K562 (cell line): ENCODE results near the gene TYMP. TPM values are rescaled to one million over a fixed set of nuclear protein-coding genes. Genes with fewer than 3 reads are reported as not detected.

ENCODE experiments used
- ATAC-seq: fragments of 200-7000 bp; cut with Tn5 transposase; 3 replicates; pipeline ENCODE4 v1.9.1; 2020; ENCODE audit warnings: moderate library complexity
- BruUV-seq: library from RNA; stranded (reverse); fragments of 400-500 nt; replicated peaks from 2 replicates; lab custom pipeline; 2021; lab: Mats Ljungman, UMichigan
- CTCF ChIA-PET: fragments of 300-600 bp; formaldehyde crosslinking; extraction: SDS; loops from one replicate; lab custom pipeline; 2021; ENCODE audit warnings: low intra/inter-chr PET ratio; lab: Yijun Ruan, JAX
- POLR2A ChIA-PET: fragments of 300-600, 350-650 bp; sonication (Branson Sonifier 250); formaldehyde crosslinking; extraction: SDS; loops from one replicate; lab custom pipeline; 2021; ENCODE audit warnings: antibody characterized with exemption, inconsistent platforms; lab: Yijun Ruan, JAX
- DNase-seq, 4 experiments: peaks; one replicate each; pipeline versions ENCODE4 v3.0.0 to v3.0.0-alpha.2; 2011 to 2018; ENCODE audit warnings: low spot score in 3 of 4, mixed read lengths in 3 of 4; ENCODE audit errors: extremely low read depth in 1 of 4
- FAIRE-seq: peaks from 2 replicates; lab custom pipeline; 2011; peaks lifted over from hg19 to GRCh38; lab: Jason Lieb, UNC
- H2AFZ ChIP-seq: 2 replicates; pipeline ENCODE4 v1.6.0; 2011; ENCODE audit warnings: low read depth, low read length, control low read depth, inconsistent platforms
- H3K27ac ChIP-seq: fragments of 200-600 bp; 3 replicates; pipeline ENCODE4 v1.8.0; 2011; ENCODE audit warnings: low read depth, mild to moderate bottlenecking, control low read depth, inconsistent platforms, low read length, moderate library complexity, mixed read lengths; ENCODE audit errors: extremely low read depth
- H3K27me3 ChIP-seq, 2 experiments: fragments of 300-600 bp in 1 of 2; 2 replicates in 1 of 2; 3 replicates in 1 of 2; pipeline versions ENCODE4 v1.6.0 to v1.8.0; 2011; ENCODE audit warnings: inconsistent platforms in 2 of 2, low read length in 2 of 2, mild to moderate bottlenecking in 1 of 2, mixed read lengths in 1 of 2, moderate library complexity in 1 of 2; ENCODE audit not compliant: control insufficient read depth in 2 of 2, insufficient read depth in 2 of 2
- H3K36me3 ChIP-seq: fragments of 300-600 bp; 3 replicates; pipeline ENCODE4 v1.8.0; 2011; ENCODE audit warnings: mild to moderate bottlenecking, low read length, inconsistent platforms; ENCODE audit not compliant: control insufficient read depth, insufficient read depth
- H3K4me1 ChIP-seq, 2 experiments: fragments of 200-600 bp in 1 of 2; replicated peaks in 1 of 2; 2 replicates in 1 of 2; 3 replicates in 1 of 2; pipeline versions ENCODE4 v1.5.1 to v1.8.0; 2011; ENCODE audit warnings: inconsistent platforms in 2 of 2, low read length in 2 of 2, mild to moderate bottlenecking in 1 of 2, mixed read lengths in 1 of 2, moderate library complexity in 1 of 2; ENCODE audit not compliant: control insufficient read depth in 2 of 2, insufficient read depth in 2 of 2
- H3K4me2 ChIP-seq: 2 replicates; pipeline ENCODE4 v1.6.1; 2011; ENCODE audit warnings: low read length, control low read depth, inconsistent platforms, mixed read lengths; ENCODE audit not compliant: insufficient read depth
- H3K4me3 ChIP-seq: fragments of 200-600 bp; sonication (generic), shearing (Covaris generic); 2 replicates; pipeline ENCODE4 v1.5.1; 2016; ENCODE audit warnings: control low read depth, inconsistent platforms
- H3K79me2 ChIP-seq: fragments of 200-600 bp; 3 replicates; pipeline ENCODE4 v1.8.0; 2011; ENCODE audit warnings: low read length, inconsistent platforms; ENCODE audit not compliant: control insufficient read depth, insufficient read depth
- H3K9ac ChIP-seq, 2 experiments: 2 replicates each; pipeline versions ENCODE4 v1.6.0 to v1.6.1; 2011; ENCODE audit warnings: low read depth in 2 of 2, low read length in 2 of 2, control low read depth in 1 of 2, inconsistent platforms in 1 of 2, mild to moderate bottlenecking in 1 of 2, mixed read lengths in 1 of 2; ENCODE audit not compliant: insufficient read depth in 1 of 2
- H3K9me1 ChIP-seq: one replicate; pipeline ENCODE4 v1.6.0; 2011; ENCODE audit warnings: inconsistent platforms, mild to moderate bottlenecking, low read length, moderate library complexity; ENCODE audit not compliant: control insufficient read depth, insufficient read depth
- H3K9me3 ChIP-seq: replicated peaks from 2 replicates; pipeline ENCODE4 v1.5.1; 2011; ENCODE audit warnings: low read depth, low read length, inconsistent platforms; ENCODE audit not compliant: control insufficient read depth, insufficient read depth
- H4K20me1 ChIP-seq: replicated peaks from 2 replicates; pipeline ENCODE4 v1.6.1; 2011; ENCODE audit warnings: low read length, inconsistent platforms, mixed read lengths; ENCODE audit not compliant: control insufficient read depth, insufficient read depth
- CCAR2 ChIP-seq: fragments of 200-400 bp; formaldehyde crosslinking; IDR thresholded peaks from 2 replicates; pipeline ENCODE4 v1.6.1; 2017; ENCODE audit warnings: mild to moderate bottlenecking, low read depth, low read length
- ETV5 ChIP-seq: sonication (generic); formaldehyde crosslinking; IDR thresholded peaks from 2 replicates; pipeline ENCODE4 v1.4.0; 2020; ENCODE audit warnings: low read depth, mild to moderate bottlenecking, missing genetic modification reagents
- ILK ChIP-seq: fragments of 450-650 bp; IDR thresholded peaks from 2 replicates; pipeline ENCODE4 v1.6.1; 2016; ENCODE audit warnings: missing genetic modification characterization, low read depth, mild to moderate bottlenecking, missing compliant biosample characterization, moderate library complexity, borderline replicate concordance
- MTA1 ChIP-seq: fragments of 450-650 bp; IDR thresholded peaks from 2 replicates; pipeline ENCODE4 v1.6.1; 2017; ENCODE audit warnings: borderline replicate concordance
- SAP30 ChIP-seq: fragments of 200-600 bp; sonication (generic); IDR thresholded peaks from 2 replicates; pipeline ENCODE4 v1.6.1; 2012; ENCODE audit warnings: borderline replicate concordance, low read depth, mild to moderate bottlenecking, moderate library complexity, low read length, control low read depth, inconsistent platforms; ENCODE audit not compliant: insufficient read depth, poor library complexity, severe bottlenecking
- ZNF133 ChIP-seq: fragments of 250-450 bp; sonication (Bioruptor Pico); IDR thresholded peaks from 2 replicates; pipeline ENCODE4 v1.4.0; 2020; ENCODE audit warnings: mild to moderate bottlenecking
- ZNF3 ChIP-seq: fragments of 250-450 bp; sonication (Bioruptor Pico); IDR thresholded peaks from 2 replicates; pipeline ENCODE4 v1.5.0; 2021; ENCODE audit warnings: mild to moderate bottlenecking, moderate library complexity
- WGBS: fragments of 100-300 bp; shearing (Covaris generic); methylation state at CpG from one replicate; pipeline ENCODE4 v1.1.6; 2016; ENCODE audit warnings: low coverage, mixed read lengths; ENCODE audit not compliant: insufficient coverage; ENCODE audit errors: missing lambda C conversion rate; 5-methylcytosine and 5-hydroxymethylcytosine counted together
- in situ Hi-C: fragments of 300-500 bp; cut with MboI; formaldehyde crosslinking; loops from 4 replicates; pipeline ENCODE4 v1.15.0; 2018; ENCODE audit warnings: inconsistent platforms, mixed read lengths
- intact Hi-C: fragments of 100-400 bp; cut with micrococcal nuclease; formaldehyde crosslinking; loops from 2 replicates; pipeline ENCODE4 v1.14.2; 2022
- polyA plus RNA-seq, 8 experiments: library from polyadenylated mRNA; depleted of rRNA in 4 of 8; stranded (reverse) in 5 of 8; unstranded in 3 of 8; fragments of >200 nt; fragmentation: Nextera tagmentation in 2 of 8; fragmentation: Illumina TruSeq in 1 of 8; extraction: Ambion mirVana in 2 of 8; extraction: Trizol in 1 of 8; gene quantifications; 2 replicates each; pipeline versions ENCODE4 v1.2.1 to v1.2.3, GENCODE V29; 2011 to 2014; ENCODE audit warnings: inconsistent platforms in 1 of 8, missing spikeins in 1 of 8
- total RNA-seq, 7 experiments: library from RNA; depleted of rRNA in 6 of 7; stranded (reverse); fragments of >200 nt in 6 of 7; fragmentation: Illumina TruSeq in 2 of 7; extraction: Trizol in 2 of 7; gene quantifications; 2 replicates each; pipeline versions ENCODE4 v1.2.1 to v1.2.3, GENCODE V29; 2011 to 2021; ENCODE audit warnings: low replicate concordance in 1 of 7
- TF ChIP-seq, protein P1 (sequence below): sonication (generic); formaldehyde crosslinking; IDR thresholded peaks from 2 replicates; pipeline ENCODE4 v1.8.1; 2022; ENCODE audit warnings: missing genetic modification reagents
- TF ChIP-seq, protein P2 (sequence below): fragments of 450-650 bp; formaldehyde crosslinking; IDR thresholded peaks from 2 replicates; pipeline ENCODE4 v1.4.0; 2022; ENCODE audit warnings: missing genetic modification characterization

TYMP gene
- total and polyA plus RNA-seq, 9 of the 15 experiments (the other 6 are each of a cell fraction or from before 2014, with no cell fraction given) = 0.03 to 4.0 (median 2.4) TPM; not detected in 4

DNA sequence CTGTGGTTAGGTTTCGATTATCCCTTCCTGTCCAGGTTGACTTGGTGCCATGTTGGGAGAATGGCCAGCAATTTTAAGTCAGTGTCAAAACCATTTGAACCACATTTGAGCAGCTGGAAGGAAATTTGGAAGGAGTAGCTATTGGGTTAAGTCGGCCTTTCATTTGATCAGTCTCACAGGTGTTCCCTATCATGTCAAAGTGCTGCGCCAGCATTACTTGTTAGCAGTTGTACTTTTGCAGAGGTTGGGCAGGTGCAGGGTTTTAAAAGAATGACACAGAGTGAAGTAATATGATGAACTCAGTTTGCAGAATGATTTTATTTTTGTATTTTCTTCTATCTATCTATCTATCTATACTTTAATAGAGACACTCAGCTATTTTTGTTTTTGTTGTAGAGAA, 6.4 kb upstream of the TYMP start:
- no peaks in the 10 kb centered on the region for H3K9me1 ChIP-seq

More for the DNA sequence above, 6.4 kb upstream of the TYMP start:
- no peak for TF ChIP-seq MTA1
- TF ChIP-seq ZNF133 (CRISPR knock-in tag) = no peak
- no peak for TF ChIP-seq SAP30
- no peak for TF ChIP-seq ILK (tag)
- TF ChIP-seq, protein P1, sequence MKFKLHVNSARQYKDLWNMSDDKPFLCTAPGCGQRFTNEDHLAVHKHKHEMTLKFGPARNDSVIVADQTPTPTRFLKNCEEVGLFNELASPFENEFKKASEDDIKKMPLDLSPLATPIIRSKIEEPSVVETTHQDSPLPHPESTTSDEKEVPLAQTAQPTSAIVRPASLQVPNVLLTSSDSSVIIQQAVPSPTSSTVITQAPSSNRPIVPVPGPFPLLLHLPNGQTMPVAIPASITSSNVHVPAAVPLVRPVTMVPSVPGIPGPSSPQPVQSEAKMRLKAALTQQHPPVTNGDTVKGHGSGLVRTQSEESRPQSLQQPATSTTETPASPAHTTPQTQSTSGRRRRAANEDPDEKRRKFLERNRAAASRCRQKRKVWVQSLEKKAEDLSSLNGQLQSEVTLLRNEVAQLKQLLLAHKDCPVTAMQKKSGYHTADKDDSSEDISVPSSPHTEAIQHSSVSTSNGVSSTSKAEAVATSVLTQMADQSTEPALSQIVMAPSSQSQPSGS (CRISPR knock-in tag) = no peak
- TF ChIP-seq ZNF3 (CRISPR knock-in tag) = no peak
- TF ChIP-seq, protein P2, sequence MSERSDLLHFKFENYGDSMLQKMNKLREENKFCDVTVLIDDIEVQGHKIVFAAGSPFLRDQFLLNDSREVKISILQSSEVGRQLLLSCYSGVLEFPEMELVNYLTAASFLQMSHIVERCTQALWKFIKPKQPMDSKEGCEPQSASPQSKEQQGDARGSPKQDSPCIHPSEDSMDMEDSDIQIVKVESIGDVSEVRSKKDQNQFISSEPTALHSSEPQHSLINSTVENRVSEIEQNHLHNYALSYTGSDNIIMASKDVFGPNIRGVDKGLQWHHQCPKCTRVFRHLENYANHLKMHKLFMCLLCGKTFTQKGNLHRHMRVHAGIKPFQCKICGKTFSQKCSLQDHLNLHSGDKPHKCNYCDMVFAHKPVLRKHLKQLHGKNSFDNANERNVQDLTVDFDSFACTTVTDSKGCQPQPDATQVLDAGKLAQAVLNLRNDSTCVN (CRISPR knock-in tag) = no peak
- TF ChIP-seq CCAR2 = no peak
- TF ChIP-seq ETV5 = no peak
- Histone ChIP-seq H3K9ac (no peak overlapping the region), H3K4me3 (no peak overlapping the region), H3K4me2 (no peak overlapping the region), H2AFZ (no peak overlapping the region), H3K36me3 (no peaks in the 10 kb centered on the region), H3K4me1 (peaks cover 25% of the 10 kb centered on the region in 2 experiments), H3K27ac (no peak overlapping the region), H3K9me3 (no peaks in the 10 kb centered on the region), H3K79me2 (no peaks in the 10 kb centered on the region), H3K27me3 (no peaks in the 10 kb centered on the region), H4K20me1 (no peaks in the 10 kb centered on the region)
- no TSS peak for BruUV-seq
- WGBS = 58% methylated on average over 2 of the region's 3 CpGs
- DNase-seq (no peak), FAIRE-seq (no peak), ATAC-seq (no peak)
- intact Hi-C loops (no loop called here), in situ Hi-C loops (no loop called here)
- ChIA-PET POLR2A (interaction anchor here (1.4 kb wide), 1 partner anchor 11 kb away, joined by 5 read pairs; the partner anchor contains the start of gene SCO2), CTCF (no interaction called here)
